Measurements from ENCODE around the gene SLC20A1.

DNA sequence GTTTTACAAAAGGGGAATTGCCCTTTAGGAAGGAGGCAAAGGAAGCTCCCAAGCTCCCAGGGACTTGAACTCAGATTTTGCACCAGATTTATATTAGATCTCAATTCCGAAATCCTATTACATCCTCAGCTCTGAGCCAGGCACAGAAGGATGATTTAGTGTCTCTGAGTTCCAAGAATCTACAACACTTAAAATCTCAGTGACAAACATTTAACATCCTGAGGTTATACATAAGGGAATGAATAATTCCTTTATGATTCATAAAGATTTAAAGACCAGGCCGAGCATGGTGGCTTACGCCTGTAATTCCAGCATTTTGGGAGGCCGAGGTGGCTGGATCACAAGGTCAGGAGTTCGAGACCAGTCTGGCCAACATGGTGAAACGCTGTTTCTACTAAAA, 16.5 kb upstream of the SLC20A1 start:
- TF ChIP-seq, protein P1, sequence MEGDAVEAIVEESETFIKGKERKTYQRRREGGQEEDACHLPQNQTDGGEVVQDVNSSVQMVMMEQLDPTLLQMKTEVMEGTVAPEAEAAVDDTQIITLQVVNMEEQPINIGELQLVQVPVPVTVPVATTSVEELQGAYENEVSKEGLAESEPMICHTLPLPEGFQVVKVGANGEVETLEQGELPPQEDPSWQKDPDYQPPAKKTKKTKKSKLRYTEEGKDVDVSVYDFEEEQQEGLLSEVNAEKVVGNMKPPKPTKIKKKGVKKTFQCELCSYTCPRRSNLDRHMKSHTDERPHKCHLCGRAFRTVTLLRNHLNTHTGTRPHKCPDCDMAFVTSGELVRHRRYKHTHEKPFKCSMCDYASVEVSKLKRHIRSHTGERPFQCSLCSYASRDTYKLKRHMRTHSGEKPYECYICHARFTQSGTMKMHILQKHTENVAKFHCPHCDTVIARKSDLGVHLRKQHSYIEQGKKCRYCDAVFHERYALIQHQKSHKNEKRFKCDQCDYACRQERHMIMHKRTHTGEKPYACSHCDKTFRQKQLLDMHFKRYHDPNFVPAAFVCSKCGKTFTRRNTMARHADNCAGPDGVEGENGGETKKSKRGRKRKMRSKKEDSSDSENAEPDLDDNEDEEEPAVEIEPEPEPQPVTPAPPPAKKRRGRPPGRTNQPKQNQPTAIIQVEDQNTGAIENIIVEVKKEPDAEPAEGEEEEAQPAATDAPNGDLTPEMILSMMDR (IDR thresholded peaks at IDR 0.05; ENCODE audit: insufficient read depth, low read length, poor library complexity, severe bottlenecking), result no peak
- TF ChIP-seq EZH2phosphoT487 (conservative IDR thresholded peaks at IDR 0.05; ENCODE audit: low read length), result no peak

All from SU-DHL-6 (cell line).